Measurements from ENCODE around the gene CYP46A1. TPM values are rescaled to one million over a fixed set of nuclear protein-coding genes. Genes with fewer than 3 reads are reported as not detected.

The CYP46A1 gene
- total and polyA plus RNA-seq, 2 donors (not counting 1 experiment from before 2014, with no cell fraction given) = 0.27 to 0.28 TPM

- intact Hi-C loops (cut with micrococcal nuclease) = no loop called here
- WGBS (ENCODE audit: insufficient coverage) = 63% methylated on average over 7 of the region's 7 CpGs
- TF ChIP-seq CTCF (IDR thresholded peaks at IDR 0.05) (no peak), EZH2 (IDR thresholded peaks at IDR 0.05; ENCODE audit: borderline replicate concordance, insufficient read depth, low read depth, low read length, poor library complexity, severe bottlenecking) (no peak)
- peaks cover 0 to 12% (median 6%) of the 10 kb centered on the region in 4 experiments for H3K27me3 ChIP-seq (replicated peaks in 1 of 4; ENCODE audit: control extremely low read depth in 1 of 4, control insufficient read depth in 3 of 4, insufficient read depth in 4 of 4, low read length in 3 of 4)
- ATAC-seq (ENCODE audit: low read depth) = no peak
- H4K20me1 ChIP-seq (ENCODE audit: control insufficient read depth, insufficient read depth, low read length, poor library complexity, severe bottlenecking) = no peaks in the 10 kb centered on the region
- no peak overlapping the region for H3K27ac Mint-ChIP-seq
- no peak overlapping the region for H2AFZ ChIP-seq (ENCODE audit: insufficient read depth, low read depth, low read length, poor library complexity, severe bottlenecking)
- no peak overlapping the region for H3K27ac ChIP-seq (ENCODE audit: low read length in 2 of 2)
- POLR2A ChIA-PET = interaction anchor here (0.7 kb wide), 1 partner anchor 737 kb away, joined by 4 read pairs; no protein-coding TSS in a partner anchor
- peaks cover 54% of the 10 kb centered on the region for H3K27me3 Mint-ChIP-seq
- H3K4me3 ChIP-seq (ENCODE audit: control extremely low read depth in 1 of 5, extremely low read depth in 1 of 5, insufficient read depth in 1 of 5, low read depth in 2 of 5, low read length in 4 of 5) = no peak overlapping the region
- H3K4me1 Mint-ChIP-seq = peaks cover 2% of the 10 kb centered on the region
- H3K4me1 ChIP-seq (ENCODE audit: control insufficient read depth in 2 of 2, insufficient read depth in 2 of 2, low read length in 2 of 2) = no peaks in the 10 kb centered on the region
- H3K36me3 ChIP-seq (replicated peaks in 1 of 2; ENCODE audit: control extremely low read depth in 1 of 2, control insufficient read depth in 1 of 2, extremely low read depth in 1 of 2, insufficient read depth in 2 of 2, low read length in 1 of 2) = no peaks in the 10 kb centered on the region
- CTCF ChIA-PET = no interaction called here
- no peak overlapping the region for H3K9ac ChIP-seq (ENCODE audit: low read length)
- DNase-seq = no peak
- H3K79me2 ChIP-seq (ENCODE audit: control insufficient read depth, insufficient read depth, low read length) = no peaks in the 10 kb centered on the region
- no peak overlapping the region for H3K4me3 Mint-ChIP-seq
- no peak overlapping the region for H3K4me2 ChIP-seq (replicated peaks; ENCODE audit: low read depth, low read length, poor library complexity, severe bottlenecking)
- peaks cover 3% of the 10 kb centered on the region for H3K9me3 Mint-ChIP-seq (ENCODE audit: insufficient read depth)
- H3K9me3 ChIP-seq (ENCODE audit: control extremely low read depth in 1 of 3, control insufficient read depth in 2 of 3, insufficient read depth in 1 of 3, low read length in 2 of 3) = peaks cover 0 to 2% (median 0%) of the 10 kb centered on the region in 3 donors
Measured at GRCh38 chr14:99654235-99654985, 29.7 kb upstream of the CYP46A1 start.

- no peak overlapping the region for H2AFZ ChIP-seq (ENCODE audit: insufficient read depth, low read depth, low read length, poor library complexity, severe bottlenecking)
- no peak overlapping the region for H3K27ac Mint-ChIP-seq
- DNase-seq = no peak
- no peak overlapping the region for H3K4me3 Mint-ChIP-seq
- intact Hi-C loops (cut with micrococcal nuclease) = no loop called here
- peaks cover 4% of the 10 kb centered on the region for H3K4me1 Mint-ChIP-seq
- H3K27me3 ChIP-seq (replicated peaks in 1 of 4; ENCODE audit: control extremely low read depth in 1 of 4, control insufficient read depth in 3 of 4, insufficient read depth in 4 of 4, low read length in 3 of 4) = peaks cover 0 to 20% (median 8%) of the 10 kb centered on the region in 4 experiments
- POLR2A ChIA-PET = interaction anchor here (0.6 kb wide), 1 partner anchor 37 kb away, joined by 4 read pairs; no protein-coding TSS in a partner anchor
- H3K4me2 ChIP-seq (replicated peaks; ENCODE audit: low read depth, low read length, poor library complexity, severe bottlenecking) = no peak overlapping the region
- no peak for ATAC-seq (ENCODE audit: low read depth)
- H3K4me1 ChIP-seq (ENCODE audit: control insufficient read depth in 2 of 2, insufficient read depth in 2 of 2, low read length in 2 of 2) = no peaks in the 10 kb centered on the region
- CTCF ChIA-PET = no interaction called here
- no peaks in the 10 kb centered on the region for H3K79me2 ChIP-seq (ENCODE audit: control insufficient read depth, insufficient read depth, low read length)
- H4K20me1 ChIP-seq (ENCODE audit: control insufficient read depth, insufficient read depth, low read length, poor library complexity, severe bottlenecking) = no peaks in the 10 kb centered on the region
- peaks cover 58% of the 10 kb centered on the region for H3K27me3 Mint-ChIP-seq
- H3K36me3 ChIP-seq (replicated peaks in 1 of 2; ENCODE audit: control extremely low read depth in 1 of 2, control insufficient read depth in 1 of 2, extremely low read depth in 1 of 2, insufficient read depth in 2 of 2, low read length in 1 of 2) = no peaks in the 10 kb centered on the region
- H3K9me3 Mint-ChIP-seq (ENCODE audit: insufficient read depth) = peaks cover 3% of the 10 kb centered on the region
- H3K9me3 ChIP-seq (ENCODE audit: control extremely low read depth in 1 of 3, control insufficient read depth in 2 of 3, insufficient read depth in 1 of 3, low read length in 2 of 3) = peaks cover 0 to 2% (median 0%) of the 10 kb centered on the region in 3 donors
- no peak overlapping the region for H3K4me3 ChIP-seq (ENCODE audit: control extremely low read depth in 1 of 5, extremely low read depth in 1 of 5, insufficient read depth in 1 of 5, low read depth in 2 of 5, low read length in 4 of 5)
- WGBS (ENCODE audit: insufficient coverage) = no CpG with 5 or more reads among the region's 4 CpGs
- no peak for TF ChIP-seq CTCF (IDR thresholded peaks at IDR 0.05)
- no peak for TF ChIP-seq EZH2 (IDR thresholded peaks at IDR 0.05; ENCODE audit: borderline replicate concordance, insufficient read depth, low read depth, low read length, poor library complexity, severe bottlenecking)
- no peak overlapping the region for H3K9ac ChIP-seq (ENCODE audit: low read length)
- H3K27ac ChIP-seq (ENCODE audit: low read length in 2 of 2) = no peak overlapping the region
Measured at GRCh38 chr14:99655521-99655920, 28.6 kb upstream of the CYP46A1 start.

All from B cell (primary cell).